HG02938 (cell line): Measurements from ENCODE around the gene STPG3.
A peak's percentile ranks its signal among the peaks of the same experiment; 100 is the strongest.

Experiments used
- ATAC-seq: cut with Tn5 transposase; IDR thresholded peaks from one replicate; pipeline ENCODE4 v1.9.1; 2021; ENCODE audit warnings: mild to moderate bottlenecking, moderate library complexity; ENCODE audit not compliant: unreplicated experiment

The STPG3 gene

DNA sequence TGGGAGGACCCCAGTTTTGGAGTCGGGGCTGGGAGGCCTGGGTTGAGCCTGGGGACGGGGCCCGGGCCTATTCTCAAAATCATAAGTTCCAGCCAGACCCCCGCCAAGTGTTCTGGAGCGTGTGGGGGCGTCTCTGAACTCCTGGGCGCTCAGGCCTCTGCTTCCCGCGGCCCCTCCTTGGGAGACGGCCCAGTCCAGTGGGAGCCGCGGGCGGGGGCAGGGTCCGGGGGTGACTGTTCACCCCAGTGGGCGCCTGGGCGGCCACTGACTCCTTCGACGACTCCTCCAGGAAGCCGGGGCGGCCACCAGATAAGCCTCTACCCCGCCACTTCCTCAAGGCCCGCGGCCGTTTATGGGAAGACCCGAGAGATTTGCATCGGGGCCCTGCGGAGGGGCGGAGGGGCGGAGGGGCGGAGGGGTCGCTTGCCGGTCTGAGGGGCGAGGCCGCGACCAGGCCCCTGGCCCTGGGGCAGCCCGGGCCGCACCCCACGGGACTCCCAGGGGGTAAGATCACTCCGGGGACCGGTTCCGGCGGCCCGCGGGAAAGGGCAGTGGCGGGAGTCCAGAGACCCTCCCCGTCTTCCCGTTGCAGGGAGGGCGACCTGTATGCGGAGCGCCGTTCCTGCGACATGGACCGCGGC, 27.1 kb downstream of the STPG3 start:
- ATAC-seq: peak; percentile 10

DNA sequence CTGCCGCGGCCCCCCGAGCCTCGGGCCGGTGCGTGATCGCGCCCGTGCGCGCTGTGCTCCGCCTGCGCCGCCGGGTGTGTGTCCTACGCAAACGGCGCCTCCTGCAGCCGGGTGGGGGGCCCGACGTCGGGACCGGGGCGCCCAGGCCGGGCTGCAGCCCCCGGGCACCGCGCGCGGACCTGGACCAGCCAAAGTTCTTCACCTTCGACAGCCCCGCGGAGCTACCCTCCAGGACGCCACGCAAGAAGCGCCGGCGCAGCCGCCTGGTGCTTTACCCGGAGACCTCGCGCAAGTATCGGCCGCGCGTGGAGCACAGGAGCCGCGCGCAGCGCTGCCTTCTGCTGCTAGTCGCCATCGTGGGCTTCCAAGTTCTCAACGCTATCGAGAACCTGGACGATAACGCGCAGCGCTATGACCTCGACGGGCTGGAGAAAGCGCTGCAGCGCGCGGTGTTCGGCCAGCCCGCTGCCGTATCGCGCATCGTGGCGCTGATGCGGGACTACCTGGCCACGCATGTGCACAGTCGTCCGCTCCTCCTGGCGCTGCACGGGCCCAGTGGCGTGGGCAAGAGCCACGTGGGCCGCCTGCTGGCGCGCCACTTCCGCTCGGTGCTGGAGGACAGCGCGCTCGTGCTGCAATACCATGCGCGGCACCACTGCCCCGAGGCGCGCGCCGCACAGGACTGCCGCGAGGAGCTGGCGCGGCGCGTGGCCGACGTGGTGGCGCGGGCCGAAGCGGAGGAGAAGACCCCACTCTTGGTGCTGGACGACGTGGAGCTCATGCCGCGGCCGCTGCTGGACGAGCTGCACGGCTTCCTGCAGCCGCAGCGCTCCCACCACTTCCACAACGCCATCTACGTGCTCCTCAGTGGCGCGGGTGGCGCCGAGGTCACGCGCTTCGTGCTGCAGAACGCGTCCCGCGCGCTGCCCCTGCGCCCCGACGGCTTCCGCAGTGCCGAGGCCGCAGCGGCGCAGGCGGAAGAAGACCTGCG, 27.9 kb downstream of the STPG3 start:
- ATAC-seq: no peak

DNA sequence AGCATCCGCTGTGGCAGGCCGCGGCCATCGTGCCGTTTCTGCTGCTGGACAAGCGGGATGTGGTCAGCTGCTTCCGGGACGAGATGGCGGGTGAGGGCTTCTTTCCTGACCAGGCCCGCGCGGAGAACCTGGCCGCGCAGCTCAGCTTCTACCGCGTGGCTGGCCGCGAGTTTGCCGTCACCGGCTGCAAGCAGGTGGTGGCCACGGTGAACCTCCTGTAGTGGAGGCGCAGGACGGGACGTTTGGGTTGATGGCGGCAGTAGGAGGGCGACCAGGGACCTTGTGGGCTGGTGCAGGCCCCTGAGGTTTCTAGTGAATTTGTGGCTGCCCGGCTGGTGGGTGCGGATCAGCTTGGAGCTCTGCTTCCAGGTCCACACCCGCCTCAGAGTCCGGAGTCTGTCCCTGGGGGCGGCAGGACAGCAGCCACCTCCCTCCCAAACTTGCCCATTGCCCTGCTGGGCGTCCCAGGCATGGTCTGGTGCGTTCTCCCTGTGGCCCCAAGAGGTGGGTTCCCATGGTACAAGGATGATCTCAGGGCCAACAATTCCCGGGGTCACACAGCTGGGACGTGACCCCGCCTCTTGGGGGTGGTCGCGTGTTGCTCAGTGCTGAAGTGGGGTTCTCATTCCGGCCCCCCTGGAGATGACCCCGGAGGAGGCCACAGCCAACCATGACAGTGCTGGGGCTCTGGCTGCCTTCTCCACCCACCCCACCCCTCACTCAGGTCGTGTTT, 28.8 kb downstream of the STPG3 start:
- ATAC-seq: no peak

DNA sequence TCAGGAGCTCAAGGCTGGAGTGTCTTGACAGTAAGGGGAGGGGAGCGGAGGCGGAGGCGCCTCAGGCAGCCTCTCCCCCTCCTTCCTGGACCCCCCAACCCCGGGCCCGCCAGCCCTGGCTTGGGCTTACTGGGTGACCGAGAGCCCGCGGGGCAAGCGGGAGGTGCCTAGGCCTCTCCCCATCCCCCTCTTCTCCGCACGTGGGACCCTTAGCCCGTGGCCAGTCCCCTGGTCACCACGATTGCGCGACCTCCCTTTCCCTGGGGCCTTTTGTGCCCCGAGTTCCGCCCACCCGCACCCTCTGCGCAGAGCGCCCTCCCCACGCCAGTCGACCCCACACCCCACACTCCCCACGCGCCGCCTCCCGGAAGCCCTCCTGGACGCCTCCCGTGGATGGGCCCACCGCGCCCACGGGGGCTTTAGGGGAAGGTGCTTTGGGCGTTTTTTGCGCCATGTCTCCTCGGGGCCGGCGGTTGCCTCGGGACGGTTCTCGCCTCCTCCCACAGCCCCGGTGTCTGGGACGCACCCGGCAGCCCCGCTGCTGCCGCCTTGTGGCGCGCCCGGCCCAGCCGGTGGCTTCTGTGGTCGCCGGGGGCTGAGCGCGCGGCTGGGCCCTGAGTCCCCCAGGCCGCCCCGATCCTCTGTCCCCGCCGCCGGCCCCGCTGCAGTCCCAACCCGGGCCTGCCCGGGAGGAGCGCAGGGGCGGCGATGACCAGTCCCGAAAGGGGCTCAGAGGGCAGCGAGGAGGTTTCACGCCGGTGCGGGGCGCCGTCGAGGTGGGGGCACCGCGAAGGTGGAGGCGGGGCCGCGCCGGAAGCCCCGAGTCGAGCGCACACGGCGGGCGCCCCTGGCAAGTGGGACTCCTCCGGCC, 29.6 kb downstream of the STPG3 start:
- no peak for ATAC-seq

DNA sequence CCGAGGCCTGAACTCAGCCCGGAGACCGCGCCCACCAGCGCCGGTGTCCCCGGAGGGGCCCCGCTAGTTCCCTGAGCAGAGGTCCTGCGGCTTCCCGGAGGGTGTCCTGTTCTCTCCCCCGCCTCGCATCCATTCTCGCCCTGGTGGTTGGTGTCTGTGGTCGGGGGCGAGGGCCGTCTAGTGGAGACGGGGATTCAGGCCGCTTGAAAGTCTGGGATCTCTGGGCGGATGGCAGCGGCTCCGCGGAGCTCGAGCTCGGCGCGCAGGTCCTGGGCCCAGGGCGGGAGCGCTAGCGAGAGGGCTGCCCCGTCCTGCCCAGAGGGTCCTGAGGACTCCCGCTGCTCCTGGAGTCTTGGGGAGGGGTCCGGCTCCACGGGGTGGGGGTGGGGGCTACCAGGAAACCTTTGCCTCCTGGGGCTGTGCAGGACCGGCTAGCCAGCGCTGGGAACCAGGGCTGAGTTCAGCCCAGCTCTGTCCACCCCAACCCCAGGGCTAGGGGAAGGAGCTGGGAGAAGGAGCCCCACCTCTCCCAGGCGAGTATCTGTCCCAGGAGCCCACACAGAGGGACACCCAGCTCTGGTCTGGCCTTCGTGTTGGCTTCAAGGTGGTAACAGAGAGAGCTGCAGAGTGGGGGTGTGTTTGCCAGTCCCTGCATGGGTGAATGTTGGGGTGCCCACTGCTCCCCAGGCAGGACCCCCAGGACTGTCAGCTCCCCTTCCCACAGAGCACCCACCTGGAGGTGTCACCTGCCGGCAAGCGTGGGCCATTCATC, 30.4 kb downstream of the STPG3 start:
- no peak for ATAC-seq

DNA sequence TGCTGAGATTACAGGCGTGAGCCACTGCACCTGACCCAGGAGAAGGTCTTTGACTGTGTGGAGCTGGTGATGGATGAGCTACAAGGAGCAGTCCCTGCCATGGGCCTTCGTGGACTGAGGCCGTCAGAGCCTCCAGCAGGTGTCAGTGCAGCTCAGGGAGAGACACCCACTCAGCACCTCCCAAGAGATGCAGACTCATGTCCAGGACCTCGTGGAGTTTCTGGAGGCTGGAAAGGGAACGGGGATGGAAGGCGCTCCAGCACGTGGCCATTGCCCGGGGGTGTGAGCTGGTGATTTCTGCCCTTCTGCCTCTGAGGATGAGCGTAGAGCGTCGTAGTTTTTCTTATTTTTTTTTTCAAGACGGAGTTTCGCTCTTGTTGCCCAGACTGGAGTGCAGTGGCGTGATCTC, 35.9 kb downstream of the STPG3 start:
- no peak for ATAC-seq

DNA sequence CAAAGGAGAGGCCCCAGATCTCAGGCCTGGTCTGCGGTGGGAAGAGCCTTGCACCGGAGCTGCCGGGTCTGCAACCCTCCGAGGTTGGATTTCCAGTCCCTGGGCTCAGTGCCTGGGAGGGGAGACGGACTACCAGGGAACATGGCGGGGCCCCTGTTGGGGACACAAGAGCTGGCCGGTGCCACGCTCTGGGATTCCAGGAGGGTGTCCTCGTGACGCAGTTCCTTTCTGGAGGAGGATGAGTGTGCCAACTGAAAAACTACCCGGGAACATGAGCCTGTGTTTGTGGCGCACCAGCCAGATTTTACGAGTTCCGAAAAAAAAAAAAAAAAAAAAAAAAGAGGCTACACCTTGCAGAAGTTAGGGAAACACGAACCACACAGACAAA, 42.0 kb downstream of the STPG3 start:
- ATAC-seq: no peak

DNA sequence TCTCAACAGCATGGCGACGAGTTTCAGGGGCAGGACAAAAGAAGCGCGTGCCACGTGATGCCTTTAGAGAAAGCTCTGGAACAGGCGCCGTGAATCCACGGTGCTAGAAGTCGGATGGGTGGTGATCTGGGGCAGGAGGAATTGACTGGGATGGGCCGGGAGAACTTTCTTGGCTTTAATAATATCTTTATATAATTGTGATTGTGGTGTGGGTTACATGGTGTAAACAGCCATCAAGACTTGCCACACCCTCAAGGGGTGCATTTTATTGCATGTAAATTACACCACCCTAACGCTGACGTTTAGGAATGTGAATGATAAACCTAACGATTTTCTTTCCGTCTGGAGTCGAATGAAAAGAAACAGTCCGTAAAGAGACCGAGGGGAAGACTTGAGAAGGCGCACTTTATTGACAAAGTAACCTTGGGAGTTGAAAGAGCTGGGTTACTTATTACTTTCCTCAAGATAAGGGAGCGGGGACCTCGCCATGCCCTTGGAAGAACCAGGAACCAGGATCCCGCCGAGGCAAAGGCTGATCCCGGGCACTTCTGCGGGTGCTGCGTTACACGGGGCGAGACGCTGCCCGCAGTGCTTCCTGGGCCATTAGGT, 42.5 kb downstream of the STPG3 start:
- no peak for ATAC-seq

DNA sequence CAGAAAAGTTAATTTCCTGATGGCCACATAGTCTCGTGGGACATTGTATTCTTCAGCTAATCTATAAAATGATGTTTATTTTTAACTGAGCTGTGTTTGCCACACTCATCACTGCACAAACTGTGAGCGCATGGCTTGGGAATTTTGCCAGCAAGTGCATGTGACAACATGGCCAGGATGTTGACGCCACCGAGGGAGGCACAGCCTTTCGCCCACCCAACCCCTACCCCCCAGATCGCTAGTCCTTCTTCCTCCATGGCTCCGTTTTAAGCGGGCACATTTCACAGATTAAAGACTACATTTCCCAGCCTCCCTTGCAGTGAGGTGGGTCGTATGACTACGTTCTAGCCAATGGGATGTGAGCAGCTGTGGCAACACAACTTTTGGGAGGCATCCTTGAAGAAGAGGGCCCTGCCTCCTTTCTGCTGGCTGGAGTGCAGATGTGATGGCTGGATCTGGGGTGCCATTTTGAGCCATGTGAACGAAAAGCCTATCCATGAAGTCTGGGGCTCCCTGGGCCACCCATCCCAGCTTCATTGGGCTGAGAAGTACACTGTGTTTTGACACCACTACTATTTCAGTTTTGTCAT, 43.1 kb downstream of the STPG3 start:
- no peak for ATAC-seq

DNA sequence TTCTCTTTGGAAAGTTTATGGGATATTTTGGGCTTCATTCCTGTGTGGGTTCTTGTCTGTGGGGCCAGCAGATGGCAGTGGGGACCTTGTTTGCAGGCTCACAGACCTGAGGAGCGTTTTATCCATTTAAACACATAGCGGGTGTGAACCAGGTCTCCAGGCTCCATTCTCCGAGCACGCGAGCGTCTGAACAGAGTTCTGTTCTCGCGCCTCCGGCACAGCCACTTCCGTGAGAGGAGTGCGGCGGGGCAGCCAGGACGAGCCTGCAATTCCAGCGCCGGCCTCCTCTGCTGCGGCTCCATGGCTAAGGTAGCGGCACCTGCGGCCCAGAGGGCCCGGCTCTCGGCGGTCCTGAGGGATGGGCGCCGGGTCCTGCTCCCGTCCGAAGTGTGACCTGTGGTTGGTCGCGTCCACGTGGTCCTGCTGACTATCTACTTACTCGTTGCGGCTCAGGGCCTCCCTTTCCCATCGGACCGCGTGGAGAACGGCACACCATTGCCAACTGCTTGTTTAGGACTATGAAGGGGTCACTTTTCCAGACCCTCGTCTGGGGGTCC, 43.7 kb downstream of the STPG3 start:
- ATAC-seq: no peak

DNA sequence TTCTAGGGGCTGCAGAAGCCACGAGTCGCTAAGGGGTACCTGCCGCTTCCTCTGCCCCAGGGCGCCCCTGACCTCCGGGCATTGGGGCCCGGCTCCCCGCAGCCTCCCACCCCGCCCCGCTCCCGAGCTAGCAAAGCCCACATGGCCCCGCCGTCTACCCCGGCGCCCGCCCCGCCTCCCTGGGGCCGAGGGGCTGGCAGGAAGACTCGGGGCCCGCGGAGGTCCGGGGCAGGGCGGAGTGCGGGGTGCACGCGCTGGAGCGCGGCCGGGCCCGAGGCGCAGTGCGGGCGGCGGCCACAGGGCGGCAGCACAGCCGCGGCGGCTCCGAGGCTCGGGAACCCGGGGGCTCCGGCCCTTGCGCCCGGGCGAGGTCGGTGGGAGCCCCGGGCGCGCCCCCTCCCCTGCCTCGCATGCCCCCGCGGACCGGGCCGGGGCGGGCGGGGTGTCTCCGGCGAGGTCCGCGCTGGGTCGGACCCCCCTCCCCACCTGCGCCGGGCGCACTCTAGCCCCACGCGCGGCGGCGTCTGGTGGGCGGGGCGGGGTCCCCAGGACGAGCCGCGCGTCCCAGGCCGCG, 44.2 kb downstream of the STPG3 start:
- ATAC-seq: no peak

DNA sequence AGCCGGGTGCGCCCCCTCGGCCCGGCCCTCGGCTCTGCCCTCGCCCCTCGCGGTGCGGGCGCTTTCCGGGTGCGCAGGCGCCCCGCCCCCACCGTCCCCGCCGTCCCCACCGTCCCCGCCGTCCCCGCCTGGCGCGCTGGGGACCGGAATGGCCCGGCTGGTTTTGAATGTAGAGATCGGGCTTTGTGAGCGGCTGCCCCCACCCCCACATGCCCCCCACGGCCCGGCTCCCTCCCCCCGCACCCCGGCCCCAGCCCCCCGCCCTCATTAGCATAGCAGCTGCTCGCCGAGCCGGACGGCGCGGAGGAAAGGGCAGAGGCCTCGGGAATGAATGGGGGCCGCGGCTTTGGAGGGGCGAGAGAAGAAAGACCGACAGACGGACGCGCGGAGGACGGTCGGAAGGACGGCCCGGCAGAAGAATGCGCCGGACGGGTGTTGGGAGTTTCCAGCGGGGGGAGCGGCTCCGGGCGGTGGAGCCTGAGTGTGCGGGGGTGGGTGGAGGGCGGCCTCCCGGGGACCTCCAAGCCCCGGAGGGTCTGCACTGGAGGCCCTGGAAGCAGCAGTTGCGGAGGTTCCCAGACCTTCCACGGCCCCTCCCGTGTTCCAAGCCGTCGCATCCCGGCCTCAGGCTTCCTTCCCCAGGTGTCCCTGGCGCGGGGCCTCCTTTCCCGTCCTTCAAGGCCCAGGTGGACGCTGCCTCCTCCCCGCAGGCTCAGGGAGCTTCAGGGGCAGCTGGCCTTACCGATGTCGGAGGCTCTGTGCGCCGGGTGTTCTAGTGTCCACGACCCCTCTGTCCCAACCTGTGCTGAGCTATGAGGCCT, 45.0 kb downstream of the STPG3 start:
- ATAC-seq: no peak

DNA sequence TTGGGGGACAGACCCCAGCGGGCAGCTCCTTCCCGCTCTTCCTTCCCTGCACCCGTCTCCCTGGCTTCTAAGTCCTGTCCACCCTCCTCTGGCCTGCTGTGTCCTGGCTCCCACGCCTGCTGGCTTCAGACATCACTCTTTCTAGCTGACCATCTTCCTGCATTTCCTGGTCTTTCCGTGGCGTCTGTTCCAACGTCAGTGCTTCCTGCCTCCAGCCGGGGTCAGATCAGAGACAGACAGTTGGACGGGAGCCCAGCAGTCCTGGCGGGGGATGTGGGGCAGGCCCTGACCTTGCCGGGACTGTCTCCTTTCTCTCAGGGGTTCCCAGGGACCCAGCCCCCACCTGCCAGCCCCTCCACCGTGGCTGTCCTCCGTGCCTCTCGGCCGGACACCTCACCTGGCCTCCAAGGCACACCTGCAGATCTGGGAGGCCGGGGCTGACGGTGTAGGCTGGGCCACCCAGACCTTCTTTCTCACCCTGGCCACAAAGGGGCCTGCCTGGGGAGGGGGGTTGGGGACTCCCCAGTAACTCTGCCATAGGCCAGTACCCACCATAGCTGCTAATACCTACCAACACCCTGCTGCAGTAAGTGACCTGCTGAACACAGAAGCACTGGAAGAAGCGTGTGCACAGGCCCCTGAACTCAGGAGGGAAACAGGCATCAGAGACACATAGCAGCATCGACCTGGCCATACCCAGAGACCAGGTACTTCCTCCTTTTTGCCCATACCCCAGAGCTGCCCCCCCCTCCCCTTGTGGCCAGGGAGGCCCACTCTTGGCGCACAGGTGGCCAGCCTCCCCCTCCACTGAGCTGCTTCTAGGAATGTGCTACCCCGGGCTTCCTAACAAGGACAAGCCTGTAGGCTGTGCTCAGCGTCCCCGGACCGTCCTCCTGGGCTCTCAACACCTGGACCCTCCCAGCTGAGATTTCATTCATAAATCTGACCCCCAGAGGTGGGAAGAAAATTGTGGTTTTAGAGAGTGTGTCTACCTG, 45.9 kb downstream of the STPG3 start:
- no peak for ATAC-seq

DNA sequence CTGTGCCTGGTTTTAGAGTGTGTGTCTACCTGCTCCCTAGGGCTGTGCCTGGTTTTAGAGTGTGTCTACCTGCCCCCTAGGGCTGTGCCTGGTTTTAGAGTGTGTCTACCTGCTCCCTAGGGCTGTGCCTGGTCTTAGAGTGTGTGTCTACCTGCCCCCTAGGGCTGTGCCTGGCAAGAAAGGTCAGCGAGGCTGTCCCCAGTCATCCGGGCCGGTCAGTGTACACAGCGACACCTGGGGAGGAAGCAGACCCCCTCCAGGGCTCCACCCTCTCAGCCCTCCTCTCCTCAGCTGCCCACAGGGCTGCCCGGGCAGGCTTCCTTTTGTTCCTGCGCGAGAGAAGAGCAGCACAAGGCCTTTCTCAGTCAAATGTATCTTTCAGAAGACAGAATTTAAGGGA, 46.9 kb downstream of the STPG3 start:
- no peak for ATAC-seq

DNA sequence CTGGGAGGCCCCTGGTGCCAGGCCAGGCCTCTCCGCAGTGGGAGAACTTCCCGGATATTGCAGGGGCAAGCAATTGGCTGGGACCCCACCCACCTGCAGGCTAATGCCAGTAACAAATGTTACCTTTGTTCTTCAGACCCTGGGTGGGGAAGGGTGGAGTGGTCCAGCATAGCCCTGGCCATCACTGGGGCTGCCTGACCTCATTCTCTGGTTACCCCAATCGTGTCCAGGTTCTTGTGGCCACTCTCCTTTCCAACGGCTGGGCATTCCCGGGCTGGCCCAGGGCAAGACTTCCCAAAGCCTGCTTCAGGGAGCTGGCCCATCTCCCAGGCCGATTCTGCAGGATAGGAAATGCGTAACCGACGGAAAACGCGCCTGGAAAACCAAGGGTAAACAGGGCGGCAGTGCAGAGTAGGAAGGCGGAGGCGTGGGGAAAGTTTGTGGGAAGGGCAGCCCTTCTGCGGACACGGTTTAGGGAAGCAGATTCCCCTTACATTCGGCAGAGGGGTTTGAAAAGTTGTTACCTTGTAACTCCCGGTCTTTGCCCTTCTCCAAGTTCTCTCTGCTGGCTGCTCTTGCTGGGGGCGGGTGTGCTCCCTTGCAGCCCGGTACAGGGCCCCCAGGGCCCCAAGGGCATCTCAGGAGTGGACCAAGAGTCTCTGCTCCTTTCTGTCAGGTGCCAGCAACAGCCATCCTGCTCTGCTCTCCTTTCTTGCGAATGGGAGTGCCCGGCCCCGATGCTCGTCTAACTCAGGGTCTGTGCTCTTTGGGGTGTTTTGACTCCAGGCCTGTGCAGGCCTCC, 47.5 kb downstream of the STPG3 start:
- no peak for ATAC-seq

DNA sequence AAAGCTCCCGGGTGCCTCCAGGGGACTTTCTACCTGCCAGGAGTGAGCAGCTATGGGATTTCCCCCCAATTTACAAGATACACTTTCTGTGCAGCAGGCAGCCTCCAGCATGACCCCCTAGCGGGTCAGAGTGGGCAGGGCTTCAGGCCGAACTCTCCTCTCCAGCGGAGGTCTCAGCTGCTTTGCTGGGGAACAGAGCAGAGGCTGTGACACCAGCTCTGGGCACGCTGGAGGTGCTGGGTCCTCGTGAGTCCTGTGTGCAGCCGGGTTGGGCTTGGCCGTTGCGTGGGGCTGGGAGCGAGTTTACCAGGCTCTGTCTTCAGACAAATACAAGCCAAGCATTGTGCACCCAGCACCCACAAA, 48.1 kb downstream of the STPG3 start:
- ATAC-seq: no peak
